A549 (cell line): Measurements from ENCODE around the gene OLR1. TPM values are rescaled to one million over a fixed set of nuclear protein-coding genes. Genes with fewer than 3 reads are reported as not detected.
A peak's percentile ranks its signal among the peaks of the same experiment; 100 is the strongest.

Experiments used
- ATAC-seq, 2 experiments: fragments of 200-7000 bp in 1 of 2; fragments of >200 bp in 1 of 2; cut with Nextera tagmentation in 1 of 2; cut with Tn5 transposase in 1 of 2; 3 replicates each; pipeline versions ENCODE4 v1.8.0 to v1.9.1; 2018 to 2020; ENCODE audit warnings: mild to moderate bottlenecking in 1 of 2, moderate library complexity in 1 of 2
- CTCF ChIA-PET: fragments of 300-600 bp; sonication (Branson Sonifier 250); formaldehyde crosslinking; extraction: SDS; loops from one replicate; lab custom pipeline; 2021; ENCODE audit warnings: antibody characterized with exemption, inconsistent platforms; lab: Yijun Ruan, JAX
- POLR2A ChIA-PET: fragments of 350-600 bp; formaldehyde crosslinking; extraction: SDS; loops from one replicate; lab custom pipeline; 2021; ENCODE audit warnings: antibody characterized with exemption, inconsistent platforms; lab: Yijun Ruan, JAX
- DNase-seq, 2 experiments: peaks; one replicate each; pipeline versions ENCODE4 v3.0.0 to v3.0.0-alpha.2; 2011 to 2016; ENCODE audit warnings: low read depth in 1 of 2, low spot score in 1 of 2
- FAIRE-seq: peaks from 2 replicates; lab custom pipeline; 2011; peaks lifted over from hg19 to GRCh38; lab: Jason Lieb, UNC
- H3K27ac ChIP-seq, 2 experiments: fragments of >200 bp; sonication (Bioruptor Twin); formaldehyde crosslinking; 3 replicates each; pipeline ENCODE4 v1.5.1; 2016 to 2017
- H3K4me1 ChIP-seq: fragments of >200 bp; sonication (Bioruptor Twin); formaldehyde crosslinking; 3 replicates; pipeline ENCODE4 v1.6.1; 2016
- H3K4me2 ChIP-seq: fragments of >200 bp; sonication (Bioruptor Twin); formaldehyde crosslinking; 3 replicates; pipeline ENCODE4 v1.6.1; 2016
- H3K4me3 ChIP-seq: fragments of >200 bp; sonication (Bioruptor Twin); formaldehyde crosslinking; 3 replicates; pipeline ENCODE4 v1.5.1; 2016
- H3K9me3 ChIP-seq: fragments of >200 bp; sonication (Bioruptor Twin); formaldehyde crosslinking; 3 replicates; pipeline ENCODE4 v1.6.1; 2016
- ATOH8 ChIP-seq: fragments of 250-450 bp; sonication (Bioruptor Pico); IDR thresholded peaks from 2 replicates; pipeline ENCODE4 v1.5.0; 2020; ENCODE audit warnings: low read depth, mild to moderate bottlenecking, moderate library complexity
- EP300 ChIP-seq, 2 experiments: fragments of >200 bp; sonication (Bioruptor Twin); formaldehyde crosslinking; IDR thresholded peaks; 2 replicates in 1 of 2; 3 replicates in 1 of 2; pipeline ENCODE4 v1.6.1; 2016 to 2017
- GATA3 ChIP-seq: IDR thresholded peaks from 2 replicates; pipeline ENCODE4 v1.6.1; 2012; ENCODE audit warnings: borderline replicate concordance
- HMGXB4 ChIP-seq: fragments of 250-450 bp; sonication (Bioruptor Pico); IDR thresholded peaks from 2 replicates; pipeline ENCODE4 v1.5.0; 2021; ENCODE audit warnings: mild to moderate bottlenecking, moderate library complexity, borderline replicate concordance
- HOXB5 ChIP-seq: fragments of 250-450 bp; sonication (Bioruptor Pico); IDR thresholded peaks from 2 replicates; pipeline ENCODE4 v1.5.0; 2020; ENCODE audit warnings: mild to moderate bottlenecking, moderate library complexity
- JUN ChIP-seq, 2 experiments: fragments of >200 bp; sonication (Bioruptor Twin); formaldehyde crosslinking; IDR thresholded peaks; 2 replicates in 1 of 2; 3 replicates in 1 of 2; pipeline ENCODE4 v1.6.1; 2016 to 2017
- JUNB ChIP-seq: fragments of >200 bp; sonication (Bioruptor Twin); formaldehyde crosslinking; IDR thresholded peaks from 2 replicates; pipeline ENCODE4 v1.6.1; 2016
- MAX ChIP-seq: IDR thresholded peaks from 2 replicates; pipeline ENCODE4 v1.6.1; 2012
- MAZ ChIP-seq: fragments of 150-350 bp; IDR thresholded peaks from 2 replicates; pipeline ENCODE4 v1.6.1; 2014; ENCODE audit warnings: antibody characterized with exemption, low read depth, low read length, borderline replicate concordance
- PHF8 ChIP-seq: fragments of 200-600 bp; sonication (generic); IDR thresholded peaks from 2 replicates; pipeline ENCODE4 v1.6.1; 2016; ENCODE audit warnings: low read depth, mild to moderate bottlenecking, antibody characterized with exemption, moderate library complexity, borderline replicate concordance
- POLR2A ChIP-seq: IDR thresholded peaks from 2 replicates; pipeline ENCODE4 v1.6.1; 2012; ENCODE audit warnings: mild to moderate bottlenecking, low read length
- RAD21 ChIP-seq, 2 experiments: fragments of >200 bp in 1 of 2; sonication (Bioruptor Twin) in 1 of 2; formaldehyde crosslinking in 1 of 2; IDR thresholded peaks in 1 of 2; conservative IDR thresholded peaks in 1 of 2; 2 replicates in 1 of 2; 3 replicates in 1 of 2; pipeline ENCODE4 v1.6.1; 2012 to 2018; ENCODE audit warnings: inconsistent platforms in 1 of 2
- REST ChIP-seq: fragments of 200-600 bp; sonication (generic); IDR thresholded peaks from 2 replicates; pipeline ENCODE4 v1.6.1; 2016; ENCODE audit warnings: antibody characterized with exemption, mild to moderate bottlenecking, moderate library complexity
- RFX5 ChIP-seq: fragments of 450-650 bp; IDR thresholded peaks from 2 replicates; pipeline ENCODE4 v1.7.1; 2014; ENCODE audit warnings: antibody characterized with exemption, mild to moderate bottlenecking, moderate library complexity
- SMC3 ChIP-seq: fragments of >200 bp; sonication (Bioruptor Twin); formaldehyde crosslinking; IDR thresholded peaks from 3 replicates; pipeline ENCODE4 v1.6.1; 2018; ENCODE audit warnings: inconsistent platforms
- WGBS: methylation state at CpG from one replicate; pipeline ENCODE4 v1.1.6; 2017; ENCODE audit errors: missing lambda C conversion rate; 5-methylcytosine and 5-hydroxymethylcytosine counted together
- polyA plus RNA-seq, 4 experiments: library from polyadenylated mRNA; depleted of rRNA in 3 of 4; stranded (reverse); fragments of >200 nt; fragmentation: RNase III in 1 of 4; extraction: RNeasy Plus Mini Kit Qiagen cat#74134 plus additional on column Dnase treatment in 1 of 4; gene quantifications; 2 replicates in 3 of 4; 3 replicates in 1 of 4; pipeline ENCODE4 v1.2.3, GENCODE V29; 2011 to 2017
- TF ChIP-seq, protein P1 (sequence below): fragments of >200 bp; sonication (Bioruptor Twin); formaldehyde crosslinking; IDR thresholded peaks from 3 replicates; pipeline ENCODE4 v1.5.1; 2016
- TF ChIP-seq, protein P2 (sequence below): IDR thresholded peaks from 2 replicates; pipeline ENCODE4 v1.6.1; 2012; ENCODE audit warnings: low read depth, borderline replicate concordance

Gene OLR1
- polyA plus RNA-seq, 2 of the 4 experiments (the other 2 are of a cell fraction) = 0.59 to 0.92 TPM

DNA sequence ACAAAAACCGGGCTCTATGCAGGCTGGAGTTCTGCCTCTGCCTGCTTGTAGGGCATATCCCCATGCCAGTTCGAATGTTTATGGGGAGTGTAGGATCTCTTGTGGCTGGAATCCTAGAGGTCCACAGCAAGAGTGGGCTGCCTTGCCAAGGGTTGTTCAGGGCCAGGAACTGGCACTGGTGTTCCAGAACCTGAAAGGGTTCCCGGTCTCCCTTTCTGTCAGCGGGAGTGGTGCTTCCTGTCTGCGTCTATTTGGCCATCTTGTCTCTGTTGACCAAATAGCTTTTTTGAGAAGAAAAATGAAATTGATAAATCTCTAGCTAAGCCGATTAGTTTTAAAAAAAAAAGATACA is 17.8 kb downstream of the OLR1 start:
- peak overlapping the region; percentile 82 for H3K4me2 ChIP-seq
- ChIA-PET POLR2A (interaction anchor here (2.2 kb wide), 1 partner anchor 59 kb away, joined by 17 read pairs; the partner anchor contains the start of gene GABARAPL1), CTCF (interaction anchor here (0.6 to 1.0 kb wide), 6 partner anchors 10 to 406 kb away, joined by 3 to 5 read pairs (median 3); no protein-coding TSS in a partner anchor)
- H3K4me3 ChIP-seq = peak overlapping the region; percentile 44
- no peak for FAIRE-seq
- DNase-seq = no peak
- 70% methylated on average over 6 of the region's 6 CpGs for WGBS
- no peaks in the 10 kb centered on the region for H3K9me3 ChIP-seq
- peak overlapping the region; percentile 63 to 93; a peak in 5 of 6 replicates for H3K27ac ChIP-seq
- TF ChIP-seq ATOH8 (no peak), MAZ (no peak), JUN (IDR thresholded peaks at IDR 0.05) (no peak), REST (no peak), MAX (no peak), JUNB (no peak), RFX5 (no peak)
- TF ChIP-seq, all 56 proteins: peak for 0
- 0 out of 3 replicates have a peak, but pooled peaks cover 4% of the 10 kb centered on the region for H3K4me1 ChIP-seq
- peak in 1 of 2 experiments; percentile 43; a peak in 3 of 6 replicates for ATAC-seq

- peak; percentile 90 for FAIRE-seq
- peak; percentile 97 for ATAC-seq
Observed at GRCh38 chr12:10153271-10154144, 18.4 kb downstream of the OLR1 start.

More at GRCh38 chr12:10153271-10154144, 18.4 kb downstream of the OLR1 start:
- peak overlapping the region; percentile 44 for H3K4me3 ChIP-seq
- peak overlapping the region; percentile 82 for H3K4me2 ChIP-seq
- 0 out of 3 replicates have a peak, but pooled peaks cover 4% of the 10 kb centered on the region for H3K4me1 ChIP-seq
- WGBS = 13% methylated on average over 28 of the region's 46 CpGs
- POLR2A ChIA-PET = interaction anchor here (1.0 to 2.2 kb wide), 2 partner anchors 19 to 60 kb away, joined by 5 to 17 read pairs; partner anchors contain the start of genes GABARAPL1 and OLR1
- no peaks in the 10 kb centered on the region for H3K9me3 ChIP-seq
- CTCF ChIA-PET = interaction anchor here (0.6 to 3.5 kb wide), 48 partner anchors 8 to 1334 kb away, joined by 3 to 89 read pairs (median 4); partner anchors contain the start of genes CLEC12B, GABARAPL1 and OLR1
- TF ChIP-seq JUN (IDR thresholded peaks at IDR 0.05) (peak in 1 of 2 experiments; percentile 45; a peak in 1 of 5 replicates), EP300 (IDR thresholded peaks at IDR 0.05) (no peak), POLR2A (peak; percentile 49), PHF8 (peak; percentile 23; the same call in 1 of the 2 replicates), JUNB (no peak), SMC3 (peak; percentile 91), RAD21 (conservative IDR thresholded peaks at IDR 0.05 in 1 of 2, IDR thresholded peaks at IDR 0.05 in 1 of 2) (peak; percentile 71 to 79), MAX (peak; percentile 45), GATA3 (peak; percentile 22; the same call in 1 of the 2 replicates), HOXB5 (CRISPR knock-in tag) (no peak), HMGXB4 (CRISPR knock-in tag) (0 out of 2 replicates have a peak, but pooled peaks have one; percentile 67)
- TF ChIP-seq, protein P1, sequence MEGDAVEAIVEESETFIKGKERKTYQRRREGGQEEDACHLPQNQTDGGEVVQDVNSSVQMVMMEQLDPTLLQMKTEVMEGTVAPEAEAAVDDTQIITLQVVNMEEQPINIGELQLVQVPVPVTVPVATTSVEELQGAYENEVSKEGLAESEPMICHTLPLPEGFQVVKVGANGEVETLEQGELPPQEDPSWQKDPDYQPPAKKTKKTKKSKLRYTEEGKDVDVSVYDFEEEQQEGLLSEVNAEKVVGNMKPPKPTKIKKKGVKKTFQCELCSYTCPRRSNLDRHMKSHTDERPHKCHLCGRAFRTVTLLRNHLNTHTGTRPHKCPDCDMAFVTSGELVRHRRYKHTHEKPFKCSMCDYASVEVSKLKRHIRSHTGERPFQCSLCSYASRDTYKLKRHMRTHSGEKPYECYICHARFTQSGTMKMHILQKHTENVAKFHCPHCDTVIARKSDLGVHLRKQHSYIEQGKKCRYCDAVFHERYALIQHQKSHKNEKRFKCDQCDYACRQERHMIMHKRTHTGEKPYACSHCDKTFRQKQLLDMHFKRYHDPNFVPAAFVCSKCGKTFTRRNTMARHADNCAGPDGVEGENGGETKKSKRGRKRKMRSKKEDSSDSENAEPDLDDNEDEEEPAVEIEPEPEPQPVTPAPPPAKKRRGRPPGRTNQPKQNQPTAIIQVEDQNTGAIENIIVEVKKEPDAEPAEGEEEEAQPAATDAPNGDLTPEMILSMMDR = peak; percentile 89
- TF ChIP-seq, protein P2, sequence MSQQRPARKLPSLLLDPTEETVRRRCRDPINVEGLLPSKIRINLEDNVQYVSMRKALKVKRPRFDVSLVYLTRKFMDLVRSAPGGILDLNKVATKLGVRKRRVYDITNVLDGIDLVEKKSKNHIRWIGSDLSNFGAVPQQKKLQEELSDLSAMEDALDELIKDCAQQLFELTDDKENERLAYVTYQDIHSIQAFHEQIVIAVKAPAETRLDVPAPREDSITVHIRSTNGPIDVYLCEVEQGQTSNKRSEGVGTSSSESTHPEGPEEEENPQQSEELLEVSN = peak; percentile 58; the same call in 1 of the 2 replicates
- peak; percentile 55 to 78 for DNase-seq
- H3K27ac ChIP-seq = peak overlapping the region; percentile 63 to 93
